ENCODE data around the gene APLP2. TPM values are rescaled to one million over a fixed set of nuclear protein-coding genes. Genes with fewer than 3 reads are reported as not detected.
"Not testable (repeated sequence)": the region's sequence is repeated elsewhere in the genome, so short reads cannot be mapped to it uniquely, and the experiment has no call there.

The APLP2 gene
- total RNA-seq, 1 donor, result 724 TPM

GRCh38 chr11:130101661-130102060 is 32.0 kb downstream of the APLP2 start:
- TF ChIP-seq, protein P1, sequence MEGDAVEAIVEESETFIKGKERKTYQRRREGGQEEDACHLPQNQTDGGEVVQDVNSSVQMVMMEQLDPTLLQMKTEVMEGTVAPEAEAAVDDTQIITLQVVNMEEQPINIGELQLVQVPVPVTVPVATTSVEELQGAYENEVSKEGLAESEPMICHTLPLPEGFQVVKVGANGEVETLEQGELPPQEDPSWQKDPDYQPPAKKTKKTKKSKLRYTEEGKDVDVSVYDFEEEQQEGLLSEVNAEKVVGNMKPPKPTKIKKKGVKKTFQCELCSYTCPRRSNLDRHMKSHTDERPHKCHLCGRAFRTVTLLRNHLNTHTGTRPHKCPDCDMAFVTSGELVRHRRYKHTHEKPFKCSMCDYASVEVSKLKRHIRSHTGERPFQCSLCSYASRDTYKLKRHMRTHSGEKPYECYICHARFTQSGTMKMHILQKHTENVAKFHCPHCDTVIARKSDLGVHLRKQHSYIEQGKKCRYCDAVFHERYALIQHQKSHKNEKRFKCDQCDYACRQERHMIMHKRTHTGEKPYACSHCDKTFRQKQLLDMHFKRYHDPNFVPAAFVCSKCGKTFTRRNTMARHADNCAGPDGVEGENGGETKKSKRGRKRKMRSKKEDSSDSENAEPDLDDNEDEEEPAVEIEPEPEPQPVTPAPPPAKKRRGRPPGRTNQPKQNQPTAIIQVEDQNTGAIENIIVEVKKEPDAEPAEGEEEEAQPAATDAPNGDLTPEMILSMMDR (IDR thresholded peaks at IDR 0.05; ENCODE audit: insufficient read depth, low read length), result no peak

GRCh38 chr11:130102301-130103249 is 32.9 kb downstream of the APLP2 start:
- TF ChIP-seq, protein P1 (IDR thresholded peaks at IDR 0.05; ENCODE audit: insufficient read depth, low read length), result no peak
- peak; percentile 51 for DNase-seq (ENCODE audit: low read depth)
- H3K4me3 ChIP-seq (ENCODE audit: low read depth, low read length), result no peak overlapping the region

More at GRCh38 chr11:130101661-130102060, 32.0 kb downstream of the APLP2 start:
- no peak overlapping the region for H3K4me3 ChIP-seq (ENCODE audit: low read depth, low read length)
- DNase-seq (ENCODE audit: low read depth), result peak; percentile 41

GRCh38 chr11:130103296-130103814 is 33.7 kb downstream of the APLP2 start:
- peak; percentile 94 for DNase-seq (ENCODE audit: low read depth)
- TF ChIP-seq, protein P1 (IDR thresholded peaks at IDR 0.05; ENCODE audit: insufficient read depth, low read length), result no peak
- no peak overlapping the region for H3K4me3 ChIP-seq (ENCODE audit: low read depth, low read length)

GRCh38 chr11:130106381-130106780 is 36.7 kb downstream of the APLP2 start:
- TF ChIP-seq, protein P1 (IDR thresholded peaks at IDR 0.05; ENCODE audit: insufficient read depth, low read length), result no peak
- no peak overlapping the region for H3K4me3 ChIP-seq (ENCODE audit: low read depth, low read length)
- DNase-seq (ENCODE audit: low read depth), result no peak

- not testable (repeated sequence) for DNase-seq (ENCODE audit: low read depth); H3K4me3 ChIP-seq (ENCODE audit: low read depth, low read length)
Measured at GRCh38 chr11:130108671-130109070, 39.0 kb downstream of the APLP2 start.

DNA sequence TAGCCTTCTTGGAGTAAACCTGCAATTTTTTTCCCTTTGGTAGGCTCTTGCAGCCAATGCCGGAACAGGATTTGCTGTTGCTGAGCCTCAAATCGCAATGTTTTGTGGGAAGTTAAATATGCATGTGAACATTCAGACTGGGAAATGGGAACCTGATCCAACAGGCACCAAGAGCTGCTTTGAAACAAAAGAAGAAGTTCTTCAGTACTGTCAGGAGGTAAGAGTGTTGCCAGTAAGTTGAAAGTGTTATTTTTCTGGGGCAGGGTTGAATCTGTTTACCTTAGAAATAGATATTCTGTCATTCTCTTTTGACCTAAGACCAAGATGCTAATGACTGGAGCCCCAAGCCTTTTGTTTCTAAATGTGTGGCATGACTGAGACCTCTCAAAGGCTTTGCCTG is 39.7 kb downstream of the APLP2 start:
- DNase-seq (ENCODE audit: low read depth), result no peak
- TF ChIP-seq, protein P1 (IDR thresholded peaks at IDR 0.05; ENCODE audit: insufficient read depth, low read length), result no peak
- H3K4me3 ChIP-seq (ENCODE audit: low read depth, low read length), result no peak overlapping the region

GRCh38 chr11:130110339-130111108 is 40.8 kb downstream of the APLP2 start:
- TF ChIP-seq, protein P1 (IDR thresholded peaks at IDR 0.05; ENCODE audit: insufficient read depth, low read length), result no peak
- DNase-seq (ENCODE audit: low read depth), result no peak

More at GRCh38 chr11:130110339-130111108, 40.8 kb downstream of the APLP2 start:
- no peak overlapping the region for H3K4me3 ChIP-seq (ENCODE audit: low read depth, low read length)

Measured in fibroblast of the aortic adventitia (primary cell).